PC-3 (cell line): Measurements from ENCODE around the gene PLEKHH3. TPM values are rescaled to one million over a fixed set of nuclear protein-coding genes. Genes with fewer than 3 reads are reported as not detected.

Experiments used
- ATAC-seq: fragments of 200-7000 bp; cut with Tn5 transposase; 2 replicates; pipeline ENCODE4 v1.9.1; 2020; ENCODE audit warnings: mild to moderate bottlenecking, moderate library complexity
- BruUV-seq: library from RNA; stranded (reverse); fragments of 400-500 nt; replicated peaks from 2 replicates; lab custom pipeline; 2021; lab: Mats Ljungman, UMichigan
- CTCF ChIA-PET: fragments of 300-600 bp; sonication (Branson Sonifier 250); formaldehyde crosslinking; loops from one replicate; lab custom pipeline; 2022; ENCODE audit warnings: antibody characterized with exemption; lab: Charles Lee
- POLR2A ChIA-PET: fragments of 300-600 bp; sonication (Branson Sonifier 250); formaldehyde crosslinking; loops from one replicate; lab custom pipeline; 2022; ENCODE audit warnings: antibody characterized with exemption; ENCODE audit not compliant: unreplicated experiment; lab: Charles Lee
- DNase-seq: peaks from one replicate; pipeline ENCODE4 v3.0.0-alpha.2; 2015
- H2AFZ ChIP-seq: fragments of 300-600 bp; sonication (generic); 2 replicates; pipeline ENCODE4 v1.6.0; 2016; ENCODE audit warnings: antibody characterized with exemption, low read length
- H3F3A ChIP-seq: fragments of 300-600 bp; sonication (generic); one replicate; pipeline ENCODE4 v1.6.0; 2017; ENCODE audit warnings: antibody characterized with exemption, low read length, control low read depth, mild to moderate bottlenecking; ENCODE audit not compliant: unreplicated experiment
- H3K27ac ChIP-seq: fragments of 300-600 bp; sonication (generic); 2 replicates; pipeline ENCODE4 v1.5.1; 2016; ENCODE audit warnings: mild to moderate bottlenecking, low read length
- H3K27me3 ChIP-seq: fragments of 300-600 bp; sonication (generic); 2 replicates; pipeline ENCODE4 v1.6.1; 2016; ENCODE audit warnings: low read length, mixed read lengths
- H3K36me3 ChIP-seq: fragments of 300-600 bp; sonication (generic); 2 replicates; pipeline ENCODE4 v1.6.1; 2016; ENCODE audit warnings: low read depth, mixed run types, low read length, mixed read lengths
- H3K4me1 ChIP-seq: fragments of 300-600 bp; sonication (generic); 2 replicates; pipeline ENCODE4 v1.5.1; 2016; ENCODE audit warnings: low read length; ENCODE audit not compliant: insufficient read depth
- H3K4me2 ChIP-seq: fragments of 300-600 bp; sonication (generic); 2 replicates; pipeline ENCODE4 v1.6.0; 2016; ENCODE audit warnings: low read length
- H3K4me3 ChIP-seq: fragments of 300-600 bp; sonication (generic); 2 replicates; pipeline ENCODE4 v1.5.1; 2016; ENCODE audit warnings: mild to moderate bottlenecking, low read length, mixed read lengths
- H3K79me2 ChIP-seq: fragments of 300-600 bp; sonication (generic); 2 replicates; pipeline ENCODE4 v1.6.1; 2017; ENCODE audit warnings: low read length, mixed read lengths
- H3K9ac ChIP-seq: fragments of 300-600 bp; sonication (generic); 2 replicates; pipeline ENCODE4 v1.6.0; 2016; ENCODE audit warnings: mild to moderate bottlenecking, low read length
- H3K9me2 ChIP-seq: fragments of 300-600 bp; sonication (generic); replicated peaks from 2 replicates; pipeline ENCODE4 v1.6.1; 2016; ENCODE audit warnings: mixed run types, low read length, mixed read lengths
- H3K9me3 ChIP-seq: fragments of 300-600 bp; sonication (generic); 2 replicates; pipeline ENCODE4 v1.6.1; 2016; ENCODE audit warnings: low read length, mixed read lengths
- H4K20me1 ChIP-seq: fragments of 300-600 bp; sonication (generic); 2 replicates; pipeline ENCODE4 v1.6.1; 2016; ENCODE audit warnings: low read length, mixed read lengths
- EZH2 ChIP-seq: fragments of 300-600 bp; sonication (generic); IDR thresholded peaks from one replicate; pipeline ENCODE4 v1.6.1; 2017; ENCODE audit warnings: antibody characterized with exemption, mild to moderate bottlenecking, low read length; ENCODE audit not compliant: unreplicated experiment
- EZH2phosphoT487 ChIP-seq: fragments of 300-600 bp; sonication (generic); IDR thresholded peaks from 2 replicates; pipeline ENCODE4 v1.6.1; 2018; ENCODE audit warnings: mild to moderate bottlenecking, antibody characterized with exemption, low read length, borderline replicate concordance
- intact Hi-C: fragments of 100-400 bp; cut with micrococcal nuclease; formaldehyde crosslinking; loops from 2 replicates; pipeline ENCODE4 v1.9.0; 2023
- total RNA-seq: library from RNA; depleted of rRNA; stranded (reverse); fragments of >200 nt; gene quantifications from 2 replicates; pipeline ENCODE4 v1.2.3, GENCODE V29; 2014
- TF ChIP-seq, protein P1 (sequence below): fragments of 300-600 bp; sonication (generic); conservative IDR thresholded peaks from 2 replicates; pipeline ENCODE4 v1.5.1; 2017; ENCODE audit warnings: antibody characterized with exemption, low read depth, mild to moderate bottlenecking, low read length

The PLEKHH3 gene
- total RNA-seq, 1 experiment from 2014 or later: 20.1 TPM

DNA sequence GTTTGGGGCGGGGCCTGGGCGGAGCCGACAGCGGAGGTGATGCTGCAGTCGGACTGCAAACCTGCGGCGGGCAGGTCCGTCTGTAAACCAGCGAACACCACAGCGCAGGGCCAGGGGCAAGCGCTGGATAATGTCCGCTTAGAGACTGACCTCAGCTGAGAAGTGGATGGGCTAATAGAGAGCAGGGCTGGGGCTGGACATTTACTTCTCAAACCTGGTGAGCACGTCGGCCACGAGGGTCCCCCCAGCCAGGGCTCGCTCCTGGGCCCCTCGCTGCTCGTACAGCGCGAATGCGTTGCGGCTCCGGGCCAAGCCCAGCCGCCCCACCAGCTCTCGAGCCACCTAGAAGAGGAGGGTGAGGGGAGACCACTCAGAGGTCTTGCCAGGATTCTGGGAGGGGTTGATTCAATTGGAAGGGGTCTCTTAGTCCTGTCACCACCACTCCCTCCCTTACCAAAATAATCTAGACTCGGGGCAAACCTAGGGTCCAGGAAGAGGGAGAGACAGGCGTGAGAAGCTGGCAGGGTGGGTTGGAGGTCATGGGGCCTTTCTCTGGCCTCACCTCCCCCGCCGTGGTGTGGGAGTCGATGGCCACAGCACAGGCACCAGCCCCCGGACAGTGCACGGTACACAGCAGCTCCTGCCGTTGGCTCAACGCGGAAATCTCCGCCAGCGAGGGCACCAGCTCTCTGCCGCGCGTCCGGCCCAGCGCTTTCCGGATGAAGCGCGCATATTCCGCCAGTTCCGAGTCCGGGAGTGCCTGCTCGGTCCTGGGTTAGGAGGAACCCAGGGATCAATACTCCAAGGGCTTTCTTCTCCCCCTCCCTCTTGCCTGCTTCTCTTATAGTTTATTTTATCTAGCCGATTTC, 5.8 kb downstream of the PLEKHH3 start:
- TF ChIP-seq EZH2phosphoT487: no peak
- Histone ChIP-seq H3K4me1 (peaks cover 25% of the 10 kb centered on the region), H3K9me3 (no peaks in the 10 kb centered on the region), H3K9ac (no peak overlapping the region), H3K4me2 (no peak overlapping the region), H3K27me3 (no peaks in the 10 kb centered on the region), H3K27ac (no peak overlapping the region), H3K36me3 (no peaks in the 10 kb centered on the region), H2AFZ (no peak overlapping the region), H3K79me2 (peaks cover 19% of the 10 kb centered on the region), H3F3A (no peaks in the 10 kb centered on the region), H4K20me1 (0 out of 2 replicates have a peak, but pooled peaks cover 4% of the 10 kb centered on the region), H3K4me3 (no peak overlapping the region), H3K9me2 (no peaks in the 10 kb centered on the region)
- CTCF ChIA-PET: no interaction called here
- BruUV-seq: no TSS peak
- ATAC-seq: no peak
- POLR2A ChIA-PET: no interaction called here
- intact Hi-C loops: no loop called here
- no peak for DNase-seq

- Histone ChIP-seq H3K27ac (no peak overlapping the region), H2AFZ (no peak overlapping the region), H3K79me2 (peaks cover 11% of the 10 kb centered on the region), H3K36me3 (no peaks in the 10 kb centered on the region), H3K9me3 (no peaks in the 10 kb centered on the region), H3K4me3 (no peak overlapping the region), H3K4me2 (no peak overlapping the region), H4K20me1 (0 out of 2 replicates have a peak, but pooled peaks cover 4% of the 10 kb centered on the region), H3K4me1 (peaks cover 25% of the 10 kb centered on the region), H3K27me3 (no peaks in the 10 kb centered on the region), H3K9ac (no peak overlapping the region), H3K9me2 (no peaks in the 10 kb centered on the region), H3F3A (no peaks in the 10 kb centered on the region)
- intact Hi-C loops: no loop called here
- ChIA-PET CTCF (no interaction called here), POLR2A (no interaction called here)
- TF ChIP-seq, protein P1, sequence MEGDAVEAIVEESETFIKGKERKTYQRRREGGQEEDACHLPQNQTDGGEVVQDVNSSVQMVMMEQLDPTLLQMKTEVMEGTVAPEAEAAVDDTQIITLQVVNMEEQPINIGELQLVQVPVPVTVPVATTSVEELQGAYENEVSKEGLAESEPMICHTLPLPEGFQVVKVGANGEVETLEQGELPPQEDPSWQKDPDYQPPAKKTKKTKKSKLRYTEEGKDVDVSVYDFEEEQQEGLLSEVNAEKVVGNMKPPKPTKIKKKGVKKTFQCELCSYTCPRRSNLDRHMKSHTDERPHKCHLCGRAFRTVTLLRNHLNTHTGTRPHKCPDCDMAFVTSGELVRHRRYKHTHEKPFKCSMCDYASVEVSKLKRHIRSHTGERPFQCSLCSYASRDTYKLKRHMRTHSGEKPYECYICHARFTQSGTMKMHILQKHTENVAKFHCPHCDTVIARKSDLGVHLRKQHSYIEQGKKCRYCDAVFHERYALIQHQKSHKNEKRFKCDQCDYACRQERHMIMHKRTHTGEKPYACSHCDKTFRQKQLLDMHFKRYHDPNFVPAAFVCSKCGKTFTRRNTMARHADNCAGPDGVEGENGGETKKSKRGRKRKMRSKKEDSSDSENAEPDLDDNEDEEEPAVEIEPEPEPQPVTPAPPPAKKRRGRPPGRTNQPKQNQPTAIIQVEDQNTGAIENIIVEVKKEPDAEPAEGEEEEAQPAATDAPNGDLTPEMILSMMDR: no peak
- TF ChIP-seq EZH2phosphoT487 (no peak), EZH2 (no peak)
- BruUV-seq: no TSS peak
- DNase-seq (no peak), ATAC-seq (no peak)
Measured at GRCh38 chr17:42669977-42670788, 6.6 kb downstream of the PLEKHH3 start.

GRCh38 chr17:42669705-42669976, 7.2 kb downstream of the PLEKHH3 start:
- H3K36me3 ChIP-seq: no peaks in the 10 kb centered on the region
- H3K9ac ChIP-seq: no peak overlapping the region
- no peaks in the 10 kb centered on the region for H3K27me3 ChIP-seq
- no peak overlapping the region for H3K27ac ChIP-seq
- TF ChIP-seq EZH2: no peak
- TF ChIP-seq, protein P1: no peak
- TF ChIP-seq EZH2phosphoT487: no peak
- H3K79me2 ChIP-seq: peaks cover 6% of the 10 kb centered on the region
- no peak overlapping the region for H2AFZ ChIP-seq
- H3K9me2 ChIP-seq: no peaks in the 10 kb centered on the region
- POLR2A ChIA-PET: no interaction called here
- 0 out of 2 replicates have a peak, but pooled peaks cover 3% of the 10 kb centered on the region for H4K20me1 ChIP-seq
- no peak overlapping the region for H3K4me2 ChIP-seq
- CTCF ChIA-PET: interaction anchor here (0.8 kb wide), 1 partner anchor 10 kb away, joined by 3 read pairs; no protein-coding TSS in a partner anchor
- no TSS peak for BruUV-seq
- DNase-seq: no peak
- intact Hi-C loops: no loop called here
- no peaks in the 10 kb centered on the region for H3F3A ChIP-seq
- no peak overlapping the region for H3K4me3 ChIP-seq
- no peak for ATAC-seq
- no peaks in the 10 kb centered on the region for H3K9me3 ChIP-seq
- H3K4me1 ChIP-seq: peaks cover 23% of the 10 kb centered on the region
